ENCODE data around the gene NUMA1.

- TF ChIP-seq REST (IDR thresholded peaks at IDR 0.05; ENCODE audit: insufficient replicate concordance, low read depth) (no peak), POLR2AphosphoS5 (IDR thresholded peaks at IDR 0.05; ENCODE audit: low read depth) (no peak), SPI1 (IDR thresholded peaks at IDR 0.05; ENCODE audit: borderline replicate concordance, low read depth) (no peak)
- TF ChIP-seq, protein P1, sequence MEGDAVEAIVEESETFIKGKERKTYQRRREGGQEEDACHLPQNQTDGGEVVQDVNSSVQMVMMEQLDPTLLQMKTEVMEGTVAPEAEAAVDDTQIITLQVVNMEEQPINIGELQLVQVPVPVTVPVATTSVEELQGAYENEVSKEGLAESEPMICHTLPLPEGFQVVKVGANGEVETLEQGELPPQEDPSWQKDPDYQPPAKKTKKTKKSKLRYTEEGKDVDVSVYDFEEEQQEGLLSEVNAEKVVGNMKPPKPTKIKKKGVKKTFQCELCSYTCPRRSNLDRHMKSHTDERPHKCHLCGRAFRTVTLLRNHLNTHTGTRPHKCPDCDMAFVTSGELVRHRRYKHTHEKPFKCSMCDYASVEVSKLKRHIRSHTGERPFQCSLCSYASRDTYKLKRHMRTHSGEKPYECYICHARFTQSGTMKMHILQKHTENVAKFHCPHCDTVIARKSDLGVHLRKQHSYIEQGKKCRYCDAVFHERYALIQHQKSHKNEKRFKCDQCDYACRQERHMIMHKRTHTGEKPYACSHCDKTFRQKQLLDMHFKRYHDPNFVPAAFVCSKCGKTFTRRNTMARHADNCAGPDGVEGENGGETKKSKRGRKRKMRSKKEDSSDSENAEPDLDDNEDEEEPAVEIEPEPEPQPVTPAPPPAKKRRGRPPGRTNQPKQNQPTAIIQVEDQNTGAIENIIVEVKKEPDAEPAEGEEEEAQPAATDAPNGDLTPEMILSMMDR (IDR thresholded peaks at IDR 0.05; ENCODE audit: insufficient read depth, low read length) = no peak
Measured at GRCh38 chr11:72067676-72068075, 12.7 kb downstream of the NUMA1 start.

All from HL-60 (cell line).